Measurements from ENCODE around the gene FAM50A.
"Not testable (repeated sequence)": the region's sequence is repeated elsewhere in the genome, so short reads cannot be mapped to it uniquely, and the experiment has no call there.

FAM50A gene, protein sequence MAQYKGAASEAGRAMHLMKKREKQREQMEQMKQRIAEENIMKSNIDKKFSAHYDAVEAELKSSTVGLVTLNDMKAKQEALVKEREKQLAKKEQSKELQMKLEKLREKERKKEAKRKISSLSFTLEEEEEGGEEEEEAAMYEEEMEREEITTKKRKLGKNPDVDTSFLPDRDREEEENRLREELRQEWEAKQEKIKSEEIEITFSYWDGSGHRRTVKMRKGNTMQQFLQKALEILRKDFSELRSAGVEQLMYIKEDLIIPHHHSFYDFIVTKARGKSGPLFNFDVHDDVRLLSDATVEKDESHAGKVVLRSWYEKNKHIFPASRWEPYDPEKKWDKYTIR

GRCh38 chrX:154443992-154444754 lies at the start of gene FAM50A:
Gene FAM50A, plus strand, starts transcription at chrX:154444141. Its CDS starts 95 bp downstream, at chrX:154444236.
- peak; percentile 84 for DNase-seq (ENCODE audit: low spot score)

DNA sequence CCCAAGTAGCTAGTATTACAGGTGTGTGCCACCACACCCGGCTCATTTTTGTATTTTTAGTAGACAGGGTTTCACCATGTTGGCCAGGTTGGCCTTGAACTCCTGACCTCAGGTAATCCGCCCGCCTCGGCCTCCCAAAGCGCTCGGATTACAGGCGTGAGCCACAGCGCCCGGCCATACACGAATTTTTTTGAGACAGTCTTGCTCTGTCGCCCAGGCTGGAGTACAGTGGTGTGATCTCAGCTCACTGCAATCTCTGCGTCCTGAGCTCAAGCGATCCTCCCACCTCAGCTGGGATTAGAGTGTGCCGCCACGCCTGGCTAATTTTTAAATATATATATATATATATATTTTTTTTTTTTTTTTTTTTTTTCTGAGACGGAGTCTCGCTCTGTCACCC lies 47.6 kb upstream of the FAM50A start:
- DNase-seq (ENCODE audit: low spot score): not testable (repeated sequence)

GRCh38 chrX:154396973-154397887 lies 46.7 kb upstream of the FAM50A start:
- peak; percentile 51 for DNase-seq (ENCODE audit: low spot score)

GRCh38 chrX:154397888-154398667 lies 45.9 kb upstream of the FAM50A start, which contains the start of gene RPL10:
Gene RPL10, plus strand, starts transcription at chrX:154398377. Its CDS starts 143 bp downstream, at chrX:154398520.
- DNase-seq (ENCODE audit: low spot score): peak; percentile 96

DNA sequence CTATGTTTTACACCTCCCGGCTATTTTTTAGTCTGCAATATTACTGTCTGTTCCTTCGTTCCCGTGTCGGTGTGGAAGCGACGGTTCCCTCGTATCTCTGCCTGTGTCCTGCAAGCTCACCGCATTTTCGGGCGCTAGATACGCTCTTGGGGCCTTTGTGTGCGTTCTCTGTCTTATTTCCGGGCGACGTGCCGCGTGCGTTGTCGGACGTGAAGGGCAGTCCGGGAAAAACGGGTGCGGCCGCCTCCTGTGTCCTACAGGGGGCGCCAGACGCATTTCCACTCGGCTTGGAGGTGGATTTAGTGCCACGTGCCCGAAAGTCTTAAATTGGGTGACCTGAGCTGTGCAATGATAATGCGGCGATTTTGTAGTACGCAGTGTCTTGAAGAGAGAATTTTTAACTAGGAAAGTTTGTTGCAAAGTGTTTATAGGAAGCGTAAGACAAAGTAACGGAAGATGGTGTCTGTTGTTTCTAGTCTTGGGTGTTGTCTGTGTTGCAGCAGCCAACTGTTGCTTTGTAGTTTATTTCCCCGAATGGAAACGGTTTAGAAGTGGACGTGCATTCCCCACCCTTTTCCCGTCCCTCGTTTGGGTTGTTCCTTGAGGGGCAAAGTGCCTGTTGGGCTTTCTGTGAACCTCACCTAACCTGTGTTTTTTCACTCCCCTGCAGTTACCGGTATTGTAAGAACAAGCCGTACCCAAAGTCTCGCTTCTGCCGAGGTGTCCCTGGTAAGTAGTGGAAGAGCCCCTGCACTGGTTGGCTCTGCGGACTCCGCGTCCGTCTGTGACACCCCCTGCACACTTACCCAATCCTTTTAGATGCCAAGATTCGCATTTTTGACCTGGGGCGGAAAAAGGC lies 45.0 kb upstream of the FAM50A start:
- DNase-seq (ENCODE audit: low spot score): peak; percentile 84

DNA sequence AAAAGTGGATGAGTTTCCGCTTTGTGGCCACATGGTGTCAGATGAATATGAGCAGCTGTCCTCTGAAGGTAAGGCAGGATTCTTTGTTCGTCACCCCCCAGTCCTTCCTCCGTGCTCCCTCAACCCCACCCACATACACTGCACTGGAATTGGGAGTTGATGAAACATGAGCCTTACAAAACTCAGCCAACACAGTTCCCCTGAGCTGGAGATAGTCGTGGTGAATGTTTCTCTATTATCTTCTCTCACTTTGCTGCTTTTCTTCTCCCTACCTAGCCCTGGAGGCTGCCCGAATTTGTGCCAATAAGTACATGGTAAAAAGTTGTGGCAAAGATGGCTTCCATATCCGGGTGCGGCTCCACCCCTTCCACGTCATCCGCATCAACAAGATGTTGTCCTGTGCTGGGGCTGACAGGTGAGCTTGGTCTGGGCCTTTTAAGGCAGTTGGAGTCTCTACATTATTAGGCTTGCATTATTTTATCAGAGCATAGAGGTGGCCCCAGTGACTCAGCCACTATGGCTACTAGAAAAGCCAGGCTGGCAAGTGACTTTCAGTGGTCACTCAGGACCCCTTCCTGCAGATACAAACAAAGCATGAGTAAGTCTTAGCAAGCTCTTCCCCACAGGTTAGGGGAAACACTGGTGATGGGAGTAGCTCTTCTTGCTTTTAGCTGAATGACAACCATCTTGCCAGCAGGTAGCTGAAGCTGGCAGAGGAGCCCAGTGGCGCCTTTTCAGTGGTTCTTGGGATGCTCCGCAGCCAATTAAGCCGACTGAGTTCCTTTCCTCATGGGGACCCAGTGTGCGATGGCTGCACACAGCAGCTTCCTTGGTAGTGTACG lies 44.2 kb upstream of the FAM50A start:
- DNase-seq (ENCODE audit: low spot score): no peak

GRCh38 chrX:154400369-154400817 lies 43.5 kb upstream of the FAM50A start:
- not testable (repeated sequence) for DNase-seq (ENCODE audit: low spot score)

DNA sequence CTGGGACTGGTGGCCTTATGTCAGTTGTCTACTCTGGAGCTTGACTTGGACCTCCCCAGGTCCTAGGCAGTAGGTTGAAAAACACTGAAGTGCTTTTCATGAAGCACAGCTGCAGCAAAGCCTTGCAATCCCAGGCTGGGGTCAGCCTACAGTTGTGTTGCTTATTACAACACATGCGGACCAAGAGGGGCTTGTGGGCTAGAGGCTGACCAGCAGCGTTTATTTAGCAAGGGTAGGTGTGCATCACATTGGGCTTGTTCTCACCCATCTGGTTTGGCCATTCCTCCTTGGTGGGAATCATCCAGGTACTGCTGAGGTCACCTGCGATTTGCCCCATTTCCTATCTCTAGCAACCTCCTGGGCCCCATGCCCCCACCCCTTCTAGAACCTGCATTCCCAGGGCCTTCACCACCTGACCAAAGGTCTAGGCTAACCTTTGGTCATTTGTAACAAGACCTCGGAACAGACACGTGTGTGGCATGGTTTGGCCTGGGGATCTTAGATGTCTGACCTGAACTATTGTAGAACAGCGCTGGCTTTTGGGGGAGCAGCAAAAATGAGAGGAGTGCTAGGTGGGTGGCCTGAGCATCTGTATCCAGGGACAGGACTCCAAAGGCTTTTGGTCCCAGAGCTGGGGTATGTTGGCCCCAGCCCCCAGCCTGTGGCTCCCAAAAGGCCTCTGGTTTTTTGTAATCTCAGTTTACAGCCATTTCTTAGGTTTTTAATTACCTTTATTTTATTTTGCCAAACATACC lies 42.7 kb upstream of the FAM50A start:
- no peak for DNase-seq (ENCODE audit: low spot score)

GRCh38 chrX:154401918-154402621 lies 41.9 kb upstream of the FAM50A start:
- DNase-seq (ENCODE audit: low spot score): no peak

DNA sequence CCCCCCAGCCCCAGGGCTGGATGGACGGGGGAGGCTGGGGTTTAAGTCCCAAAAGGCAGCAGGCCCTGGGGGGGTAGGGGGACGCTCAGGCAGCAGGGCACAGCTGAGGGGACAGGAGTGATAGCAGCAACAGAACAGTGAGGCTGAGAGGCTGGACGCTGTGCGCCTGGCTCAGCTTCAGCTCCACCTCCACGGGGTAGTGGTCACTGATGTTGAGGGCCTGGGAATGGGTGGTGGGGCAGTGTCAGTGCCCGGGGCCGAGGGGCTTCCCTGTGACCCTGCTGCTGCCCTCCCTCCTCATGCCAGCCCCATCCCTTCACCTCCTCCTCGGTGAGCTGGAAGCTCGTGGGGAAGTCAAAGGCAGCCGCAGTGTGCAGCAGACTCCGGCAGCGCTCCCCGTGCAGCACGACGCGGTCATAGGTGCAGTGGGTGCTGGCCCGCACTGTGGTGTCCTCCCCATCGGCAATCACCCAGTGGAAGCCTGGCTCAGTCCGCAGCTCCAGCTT lies 41.3 kb upstream of the FAM50A start:
- no peak for DNase-seq (ENCODE audit: low spot score)

DNA sequence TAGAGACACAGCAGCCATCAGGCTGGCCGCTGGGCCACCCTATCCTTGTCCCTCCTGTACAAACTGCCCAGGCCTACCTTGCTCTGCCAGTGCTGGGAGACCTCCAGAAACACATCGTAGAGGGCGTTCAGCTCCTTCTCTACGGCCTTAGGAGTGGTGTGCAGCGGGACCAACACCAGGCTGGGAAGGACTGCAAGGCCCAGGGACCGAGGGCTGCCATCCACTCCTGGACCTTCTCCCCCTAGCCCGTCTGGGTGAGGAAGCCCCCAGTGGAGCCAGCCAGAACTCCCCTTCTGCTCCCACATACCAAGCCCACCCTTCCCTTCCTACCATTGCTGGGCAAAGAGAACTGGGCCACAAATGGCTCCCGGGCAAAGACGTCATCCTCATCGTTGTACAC lies 40.7 kb upstream of the FAM50A start:
- no peak for DNase-seq (ENCODE audit: low spot score)

- no peak for DNase-seq (ENCODE audit: low spot score)
These were observed 40.1 kb upstream of the FAM50A start for GRCh38 chrX:154403858-154404257.

- no peak for DNase-seq (ENCODE audit: low spot score)
These were observed 39.2 kb upstream of the FAM50A start for GRCh38 chrX:154404625-154405192.

GRCh38 chrX:154408659-154409221 lies 35.2 kb upstream of the FAM50A start:
- DNase-seq (ENCODE audit: low spot score): no peak

GRCh38 chrX:154409222-154409871 lies 34.6 kb upstream of the FAM50A start, which contains the start of gene DNASE1L1:
Gene DNASE1L1, minus strand, starts transcription at chrX:154409254. Its CDS starts 3,686 bp downstream, at chrX:154405568.
- DNase-seq (ENCODE audit: low spot score): peak; percentile 48

DNA sequence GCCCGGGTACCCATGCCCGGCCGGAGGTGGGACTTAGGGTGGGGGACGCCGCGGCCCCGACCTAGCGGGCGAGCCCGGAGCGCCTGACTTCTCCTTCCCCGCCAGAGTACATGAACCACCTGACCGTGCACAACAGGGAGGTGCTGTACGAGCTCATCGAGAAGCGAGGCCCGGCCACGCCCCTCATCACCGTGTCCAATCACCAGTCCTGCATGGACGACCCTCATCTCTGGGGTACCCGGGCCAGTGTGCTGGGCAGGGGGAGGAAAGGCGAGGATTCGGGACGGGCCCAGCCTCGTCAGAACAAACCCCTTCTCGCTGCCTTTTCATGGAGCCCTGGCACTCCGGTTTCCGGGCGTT lies 32.0 kb upstream of the FAM50A start:
- DNase-seq (ENCODE audit: low spot score): peak; percentile 64
